ENCODE results near the gene RABL6.

The RABL6 gene

GRCh38 chr9:136886610-136887597 is 79.2 kb downstream of the RABL6 start:
- no peak for DNase-seq

GRCh38 chr9:136888454-136888853 is 80.7 kb downstream of the RABL6 start:
- DNase-seq, result no peak

GRCh38 chr9:136889858-136890257 is 82.1 kb downstream of the RABL6 start:
- no peak for DNase-seq

DNA sequence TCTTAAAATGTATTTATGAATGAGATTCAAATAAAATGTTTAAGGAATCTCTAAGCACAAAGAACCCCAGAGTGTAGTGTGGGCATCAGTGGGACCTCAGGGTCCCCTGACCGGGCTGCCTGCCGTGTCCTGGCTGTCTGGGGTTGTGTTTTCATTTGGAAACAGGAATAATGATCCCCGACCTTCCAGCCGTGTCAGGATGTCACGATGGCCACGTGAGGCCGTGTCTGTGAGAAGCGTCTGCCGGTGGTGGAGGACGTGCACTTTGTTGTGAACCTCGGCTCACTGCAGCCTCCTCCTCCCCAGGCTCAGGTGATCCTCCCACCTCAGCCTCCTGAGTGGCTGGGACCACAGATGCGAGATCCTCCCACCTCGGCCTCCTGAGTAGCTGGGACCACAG is 82.9 kb downstream of the RABL6 start:
- no peak for DNase-seq
